T-helper 1 cell treated with Interleukin-12 subunit alpha and Interleukin-12 subunit beta and Interleukin-4 antibody, amounts not matched to agents 30 ng/mL and 1 ng/mL, for 36 hours (primary cell): Measurements from ENCODE around the gene PAMR1. TPM values are rescaled to one million over a fixed set of nuclear protein-coding genes. Genes with fewer than 3 reads are reported as not detected.

Experiments used
- intact Hi-C: fragments of 100-400 bp; cut with micrococcal nuclease; formaldehyde crosslinking; loops from one replicate; pipeline ENCODE4 v1.15.1; 2024
- total RNA-seq: library from RNA; stranded (reverse); gene quantifications from 2 replicates; pipeline ENCODE4 v1.2.3, GENCODE V29; 2022

The PAMR1 gene
- total RNA-seq, 1 donor from 2014 or later, result not detected

DNA sequence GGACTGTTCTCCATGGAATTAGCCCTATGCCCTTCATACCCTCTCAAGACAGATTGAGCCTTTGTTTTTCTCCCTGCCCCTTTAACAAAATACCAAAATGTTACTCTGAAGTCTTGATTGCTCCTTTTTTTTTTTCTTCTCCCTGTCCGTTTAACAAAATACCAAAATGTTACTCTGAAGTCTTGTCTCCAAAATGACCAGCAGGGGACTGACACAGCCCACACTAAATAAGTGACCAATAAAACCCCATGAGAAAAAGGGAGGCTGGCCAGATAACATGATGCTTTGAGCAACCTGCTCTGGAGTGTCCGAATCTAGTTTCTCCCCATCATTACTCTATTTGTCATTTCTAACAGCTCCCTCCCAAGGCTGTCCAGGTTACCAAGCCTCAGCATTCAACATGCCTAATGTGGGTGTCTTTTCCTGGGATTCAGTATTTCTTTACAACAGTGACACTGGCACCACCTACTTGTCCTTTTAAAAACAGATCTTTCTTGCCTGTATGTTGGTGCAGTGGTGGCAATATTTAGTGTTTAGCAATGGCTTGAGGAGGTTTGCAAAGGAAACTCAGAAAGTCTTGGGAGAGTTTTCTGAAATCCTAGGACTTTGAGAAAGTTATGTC lies 63.4 kb downstream of the PAMR1 start:
- intact Hi-C loops, result no loop called here

DNA sequence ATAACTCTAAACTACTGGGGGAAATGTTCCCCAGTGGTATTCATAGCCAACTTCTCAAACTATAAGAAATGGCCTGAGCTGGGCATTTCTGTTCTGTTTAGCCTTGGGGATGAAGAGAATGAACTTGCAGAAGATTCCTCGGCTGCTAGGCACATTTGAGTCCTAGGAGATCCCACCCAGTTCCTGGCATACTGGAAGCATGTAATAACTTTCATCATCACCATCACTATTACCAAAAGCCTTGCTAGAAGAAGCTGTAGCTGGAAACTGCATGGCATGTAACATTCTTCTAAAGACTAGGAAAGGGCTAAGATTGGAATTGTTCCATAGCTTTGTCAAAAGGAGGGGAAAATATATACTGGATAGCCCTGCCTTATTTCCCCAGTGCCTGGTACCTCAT lies 65.9 kb downstream of the PAMR1 start:
- intact Hi-C loops, result no loop called here

DNA sequence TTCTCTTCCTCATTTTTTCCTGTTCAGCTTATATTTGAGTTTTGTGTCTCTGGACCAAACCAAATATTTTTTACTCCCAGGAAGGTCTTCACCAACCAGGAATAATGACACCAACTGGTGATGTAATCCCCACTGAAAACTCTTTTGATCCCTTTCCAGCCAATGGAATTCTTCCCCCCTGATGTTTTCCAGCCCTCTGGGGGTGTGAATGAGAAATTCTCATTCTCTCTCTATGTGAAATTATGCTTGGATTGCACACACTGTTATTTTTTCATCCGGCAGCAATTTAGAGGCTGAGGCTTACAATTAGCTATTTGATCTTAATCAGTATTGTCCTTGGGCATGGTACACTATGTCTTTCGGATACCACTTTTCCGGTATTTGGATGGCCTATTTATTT lies 66.6 kb downstream of the PAMR1 start:
- intact Hi-C loops, result no loop called here

DNA sequence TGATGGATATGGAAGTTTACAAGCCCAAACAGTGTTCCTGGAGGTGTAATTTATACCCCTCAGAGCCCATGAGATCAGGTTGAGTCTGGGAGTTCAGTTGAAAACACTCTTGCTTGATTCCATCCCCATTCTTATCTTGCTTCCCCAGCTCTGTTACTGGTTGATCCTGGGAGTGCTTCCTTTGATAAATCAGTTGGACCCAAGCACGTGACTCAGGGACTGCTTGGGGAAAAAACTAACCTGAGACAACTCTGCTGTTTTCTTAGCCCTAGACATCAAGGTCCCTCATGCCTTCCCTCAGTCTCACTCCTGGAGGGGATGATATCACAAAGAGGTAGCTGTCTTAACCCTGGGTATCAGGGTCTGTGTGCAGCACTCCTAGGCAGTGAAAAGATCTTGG lies 71.1 kb downstream of the PAMR1 start:
- intact Hi-C loops, result no loop called here

DNA sequence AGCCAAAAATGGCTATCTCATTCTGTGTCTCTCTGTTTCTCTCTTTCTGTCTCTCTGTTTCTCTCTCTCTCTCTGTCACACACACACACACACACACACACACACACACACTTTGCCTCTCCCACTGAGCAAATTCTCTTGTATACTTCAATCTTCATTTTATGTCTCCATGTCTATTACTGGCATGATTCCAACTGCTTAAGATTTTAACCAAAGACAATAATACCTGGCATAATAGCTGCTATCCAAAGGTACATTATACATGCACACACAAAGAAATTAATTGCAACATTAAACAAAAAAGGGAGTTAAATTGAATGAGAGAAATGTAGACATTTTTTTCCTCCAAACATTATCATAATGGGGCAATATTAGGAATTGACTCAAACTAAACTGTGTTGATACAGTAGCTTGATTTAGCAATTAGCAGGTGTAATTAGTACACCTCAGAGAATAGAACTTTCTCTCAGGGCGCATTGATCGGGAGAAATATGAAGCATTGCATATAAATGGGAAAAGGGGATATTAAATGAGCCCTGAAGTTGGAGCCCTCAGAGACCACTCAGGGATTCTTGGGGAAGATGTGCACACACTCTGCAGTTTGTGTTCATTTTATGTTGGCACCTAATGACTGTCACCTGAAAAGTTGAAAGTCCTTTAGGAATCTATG lies 88.7 kb downstream of the PAMR1 start:
- intact Hi-C loops, result no loop called here

DNA sequence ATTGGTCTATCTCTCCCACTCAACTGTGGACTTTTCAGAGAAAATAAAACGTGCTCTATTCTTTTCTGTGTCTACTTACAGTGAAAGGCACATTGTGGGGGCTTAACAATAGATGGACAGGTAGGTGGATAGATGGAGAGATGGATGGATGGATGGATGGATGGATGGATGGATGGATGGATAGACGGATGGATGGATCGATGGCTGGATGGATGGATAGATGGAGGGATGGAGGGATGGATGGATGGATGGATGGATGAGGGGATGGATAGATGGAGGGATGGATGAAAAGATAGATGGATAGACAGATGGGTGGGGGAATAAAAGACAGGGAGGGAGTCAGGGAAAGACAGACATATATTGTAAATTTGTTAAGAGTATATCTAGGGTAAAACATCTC lies 91.8 kb downstream of the PAMR1 start:
- intact Hi-C loops, result no loop called here

DNA sequence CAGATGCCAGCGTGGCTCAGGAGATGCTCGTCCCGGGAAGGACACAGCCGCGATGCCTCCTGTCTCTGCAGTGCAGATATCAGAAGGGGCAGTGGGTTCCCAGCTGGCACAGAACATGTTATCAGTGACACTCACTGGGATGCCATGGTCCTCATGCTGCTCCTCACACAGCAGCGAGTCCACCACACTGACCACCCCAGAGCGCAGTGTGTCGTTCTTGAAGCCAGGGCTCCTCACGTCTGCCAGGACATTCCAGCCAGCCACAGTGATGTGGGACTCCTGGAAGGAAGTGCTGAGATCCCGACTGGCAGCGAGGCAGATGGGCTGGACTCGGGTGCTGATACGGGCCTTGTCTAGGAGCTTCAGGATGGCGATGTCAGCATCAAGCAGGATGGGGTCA lies 93.0 kb downstream of the PAMR1 start:
- intact Hi-C loops, result no loop called here

DNA sequence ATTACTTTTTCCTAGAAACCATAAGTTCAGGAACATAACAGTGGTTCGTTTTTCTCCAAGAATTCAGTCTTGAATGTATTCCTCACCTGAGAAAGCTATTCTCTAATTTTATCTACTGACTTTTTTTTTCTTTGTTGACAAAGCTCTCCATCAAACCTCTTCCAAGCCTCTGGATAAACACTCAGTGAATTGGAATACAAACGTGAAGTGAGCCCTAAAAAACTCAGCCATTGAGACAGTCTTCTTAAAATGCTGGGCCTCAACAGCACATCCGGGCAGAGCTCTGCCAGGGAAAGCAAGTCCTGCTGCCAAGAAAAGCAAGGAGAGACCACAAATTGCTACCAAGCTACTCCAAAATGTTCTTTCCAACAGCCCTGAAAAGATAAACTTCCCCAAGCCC lies 98.3 kb downstream of the PAMR1 start:
- intact Hi-C loops, result no loop called here

DNA sequence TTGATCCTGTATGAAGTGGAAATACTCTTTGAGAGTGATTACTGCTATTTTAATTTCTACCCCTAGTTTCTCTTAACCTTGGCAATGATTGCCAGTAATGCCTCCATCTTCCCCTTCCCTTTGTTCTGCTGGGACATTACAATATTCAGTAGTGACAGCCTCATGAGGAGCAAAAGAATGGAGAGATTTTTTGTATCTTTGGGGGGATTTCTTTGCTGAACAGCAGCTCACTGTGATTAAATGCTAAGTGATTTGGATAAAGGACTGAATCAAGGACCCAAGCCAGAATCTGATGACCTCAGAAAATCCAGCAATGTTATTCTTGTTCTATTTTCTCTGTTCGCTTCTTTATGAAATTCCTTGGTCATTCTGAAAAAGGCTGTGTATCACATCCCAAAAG lies 99.1 kb downstream of the PAMR1 start:
- intact Hi-C loops, result no loop called here

DNA sequence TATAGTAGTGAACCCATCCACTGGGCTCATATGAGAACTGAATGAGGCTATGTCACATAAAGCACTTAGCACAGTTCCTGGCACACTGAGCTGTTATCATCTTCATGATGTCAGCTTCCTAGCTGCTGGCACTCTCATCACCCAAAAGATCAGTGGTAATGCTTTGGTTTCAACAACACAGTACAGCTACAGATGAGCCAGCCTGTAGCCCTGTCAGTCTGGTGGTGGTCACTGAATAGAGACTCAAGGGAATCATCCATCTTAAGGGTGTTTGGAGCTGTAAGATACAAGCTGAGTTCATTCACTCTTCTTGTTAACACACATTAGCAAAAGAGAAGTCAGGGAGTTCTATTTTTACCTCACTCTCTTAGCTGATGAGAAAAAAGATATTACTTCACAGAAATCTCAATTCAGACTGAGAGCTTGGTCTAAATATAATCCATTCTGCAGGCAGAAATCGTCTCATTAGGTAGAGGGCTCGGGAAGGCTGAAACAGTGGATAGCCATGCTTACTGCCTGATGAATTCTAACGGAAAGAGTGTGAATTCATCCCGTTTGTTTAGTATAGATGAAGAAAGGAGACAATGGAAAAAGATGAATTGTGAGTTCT lies 99.7 kb downstream of the PAMR1 start:
- intact Hi-C loops, result no loop called here

DNA sequence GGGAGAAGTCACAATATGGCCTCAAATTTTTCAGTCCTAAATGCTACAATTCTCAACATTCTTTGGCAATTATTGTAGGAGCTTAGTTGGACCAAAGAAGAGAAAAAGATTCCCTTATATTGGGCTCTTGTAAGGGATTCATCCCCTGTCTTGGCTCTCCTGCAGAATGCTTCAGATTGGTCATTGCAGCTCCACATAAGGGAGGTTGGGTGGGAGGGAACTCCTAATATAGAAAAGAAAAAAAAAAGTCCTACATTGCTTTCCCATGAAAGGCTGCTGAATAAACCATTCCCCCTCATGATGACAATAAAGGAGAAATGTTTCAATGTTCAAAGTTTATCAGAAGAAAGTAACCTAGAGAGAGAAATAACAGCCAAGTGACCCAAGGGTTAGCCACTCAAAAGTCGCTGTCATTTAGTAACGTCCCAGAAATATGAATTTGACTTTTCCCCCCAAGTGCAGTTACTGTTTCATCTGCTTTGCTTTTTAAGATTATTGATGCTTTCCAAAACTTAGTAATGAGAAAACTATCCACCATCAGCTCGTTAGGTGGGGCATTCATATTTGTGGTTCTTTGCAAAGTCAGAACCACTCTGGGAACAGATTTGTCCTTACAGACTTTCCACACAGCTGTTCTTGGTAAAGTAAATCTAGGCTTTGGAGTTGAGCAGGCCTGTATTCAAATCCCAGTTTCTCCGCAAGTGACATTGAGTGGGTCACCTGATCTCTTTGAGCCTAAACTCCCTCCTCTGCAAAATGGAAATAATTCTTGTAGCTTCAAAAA lies 101.1 kb downstream of the PAMR1 start:
- intact Hi-C loops, result no loop called here

DNA sequence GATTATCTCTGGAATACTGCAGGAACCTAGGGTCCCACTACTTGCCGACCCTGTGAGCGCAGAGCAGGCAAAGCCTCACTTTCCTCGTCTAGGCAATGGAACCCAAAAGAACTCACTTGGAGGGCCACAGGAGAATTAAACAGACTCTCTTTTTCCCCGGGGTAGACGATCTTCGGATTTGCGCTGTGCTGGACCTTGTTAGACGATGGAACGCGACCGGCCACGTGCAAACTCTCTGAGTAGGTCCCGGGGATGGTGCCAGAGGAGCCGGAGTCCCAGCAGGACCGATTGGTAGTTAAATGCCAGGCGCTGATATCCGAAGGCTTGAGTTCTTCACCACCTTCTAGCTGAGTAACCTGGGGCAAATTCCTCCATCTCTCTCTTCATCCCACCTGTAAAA lies 105.0 kb downstream of the PAMR1 start:
- intact Hi-C loops, result no loop called here

DNA sequence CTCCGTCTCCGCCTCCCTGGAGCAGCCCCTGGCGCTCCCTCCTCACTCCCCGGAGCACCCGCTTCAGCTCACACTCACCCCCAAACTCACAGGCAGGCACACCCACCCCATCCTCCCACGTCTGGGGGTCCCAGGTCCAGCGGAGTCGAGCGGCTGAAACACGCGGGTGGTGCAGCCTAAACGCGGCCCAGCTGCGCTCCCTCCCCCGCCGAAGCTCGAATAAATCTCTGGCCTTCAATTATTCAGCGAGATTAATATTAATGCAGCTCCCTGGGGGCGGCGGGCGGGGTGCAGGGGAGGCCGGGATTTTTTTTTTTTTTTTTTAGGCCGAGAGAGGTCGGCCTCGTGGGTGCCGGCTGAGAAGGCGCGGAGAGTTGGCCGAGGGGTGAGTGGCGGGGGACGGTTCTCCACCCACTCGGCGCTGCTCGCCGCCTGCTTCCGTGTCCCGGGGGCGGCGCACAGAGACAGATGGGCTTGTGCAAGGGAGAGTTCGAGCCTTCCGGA lies 105.5 kb downstream of the PAMR1 start:
- intact Hi-C loops, result no loop called here

DNA sequence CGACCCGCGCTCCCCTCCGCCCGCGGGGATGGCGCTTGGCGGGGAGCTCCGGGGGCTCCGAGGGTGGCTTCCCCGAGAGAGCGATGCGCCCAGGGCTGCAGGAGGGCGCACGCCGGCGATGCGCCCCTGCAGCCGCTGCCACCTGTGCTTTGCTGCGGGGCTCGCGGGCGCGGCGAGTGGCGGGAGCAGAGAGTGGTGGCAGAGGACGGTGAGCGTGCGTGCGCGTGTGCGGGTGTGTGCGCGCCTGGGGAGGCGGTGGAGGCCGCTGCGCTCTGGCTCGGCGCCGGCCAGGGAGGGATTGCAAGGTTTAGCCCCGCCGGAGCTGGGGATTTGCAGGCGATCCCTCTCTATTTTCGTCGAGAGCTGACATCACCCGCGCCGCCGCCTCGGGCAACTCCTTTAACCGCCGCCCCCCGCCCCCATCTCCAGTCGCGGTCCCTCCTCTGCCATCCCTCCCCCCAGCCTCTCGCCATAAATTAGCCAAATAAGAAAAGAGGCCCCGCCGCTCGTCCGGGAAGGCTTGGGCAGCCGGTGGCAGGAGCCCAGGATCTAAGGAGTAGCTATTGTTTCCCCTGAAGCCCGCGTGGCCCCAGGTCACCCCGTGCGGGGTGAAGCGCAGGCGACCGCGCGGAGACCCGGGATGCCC lies 106.1 kb downstream of the PAMR1 start, which contains the start of gene SLC1A2:
Gene SLC1A2 (minus strand): TSS at position 375 of the 646 bp plus-strand sequence. CDS start 592 bp downstream, outside the sequence.
- intact Hi-C loops, result no loop called here

DNA sequence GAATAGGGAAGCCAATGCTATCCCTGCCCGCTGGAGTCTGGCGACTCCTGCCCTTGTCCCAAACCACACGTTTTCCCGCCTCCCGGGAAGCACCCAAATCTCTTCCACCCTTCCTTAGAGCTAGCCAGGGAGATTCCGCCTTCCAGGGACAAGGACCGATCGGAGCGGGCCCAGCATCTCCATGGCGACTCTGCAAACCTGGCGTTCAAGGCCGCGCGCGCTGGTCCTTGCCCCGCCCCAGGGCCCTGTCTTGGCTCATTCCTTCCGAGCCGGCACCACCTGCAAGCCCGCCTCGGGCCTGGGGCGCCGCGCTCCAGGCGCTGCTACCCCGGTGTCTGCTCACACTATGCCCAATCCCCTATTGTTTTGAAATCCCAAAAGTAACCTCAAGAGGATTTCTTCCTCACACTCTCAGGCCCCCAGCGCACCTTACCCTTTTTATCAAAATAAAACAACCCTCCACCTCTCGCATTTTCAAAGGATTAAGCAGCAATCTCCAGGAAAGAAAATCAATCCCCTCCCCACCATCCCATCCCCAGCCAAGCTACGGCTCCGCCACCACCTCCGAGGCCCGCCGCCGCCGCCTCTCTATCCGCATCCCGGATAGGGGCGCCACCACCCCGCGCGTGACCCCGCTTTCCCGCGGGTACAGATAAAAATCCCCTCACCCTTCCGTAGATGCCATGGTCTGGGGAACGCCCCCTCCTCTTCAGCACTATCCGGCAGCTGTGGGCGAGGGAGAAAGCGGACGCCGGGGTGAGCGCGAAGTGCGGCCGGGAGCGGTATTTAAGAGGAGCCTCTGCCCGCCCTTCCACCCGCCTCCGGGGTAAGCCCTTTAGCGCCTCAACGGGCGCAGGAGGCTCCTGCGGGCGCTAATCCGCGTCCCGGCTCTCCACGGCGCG lies 106.9 kb downstream of the PAMR1 start:
- intact Hi-C loops, result no loop called here

DNA sequence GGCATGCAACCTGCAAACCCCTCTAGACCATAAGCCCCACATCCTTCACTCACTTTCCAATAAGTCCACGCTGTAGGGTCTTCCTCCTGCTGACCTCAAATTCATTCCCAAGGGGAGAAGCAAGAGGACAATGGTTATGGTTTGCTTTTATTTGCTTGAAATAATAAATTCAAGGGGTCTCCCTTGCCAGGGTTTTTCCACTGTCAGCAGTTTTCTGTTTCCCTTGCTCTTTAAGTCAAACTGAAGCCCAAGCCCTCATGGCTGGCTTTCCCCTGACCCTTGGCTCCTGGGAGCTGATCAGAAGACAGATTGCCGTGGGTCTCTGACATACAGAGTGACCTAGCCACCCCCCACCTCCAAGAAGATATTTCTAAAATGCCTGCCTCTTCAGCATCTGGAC lies 109.9 kb downstream of the PAMR1 start:
- intact Hi-C loops, result no loop called here

DNA sequence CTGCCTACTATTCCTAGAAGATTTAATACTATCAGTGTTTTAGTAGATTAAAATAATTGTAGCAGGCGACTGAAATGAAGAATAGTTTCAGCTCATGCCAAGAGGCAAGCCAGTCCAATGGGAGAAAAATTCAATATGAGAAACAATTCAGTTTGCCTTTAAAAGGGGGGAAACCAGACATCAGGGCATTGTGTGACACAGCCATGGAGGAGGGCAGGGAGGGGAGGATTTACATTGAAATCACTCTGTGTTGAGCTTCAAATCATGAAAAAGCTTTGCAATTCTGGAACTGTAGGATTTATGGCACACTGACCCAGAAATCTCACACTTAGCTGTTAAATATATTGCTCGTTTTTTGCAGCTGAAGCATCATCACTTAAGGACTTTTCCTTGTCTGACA lies 110.6 kb downstream of the PAMR1 start:
- intact Hi-C loops, result loop anchor here (5.0 kb wide), 1 partner anchor 827 kb away; no protein-coding TSS in a partner anchor

DNA sequence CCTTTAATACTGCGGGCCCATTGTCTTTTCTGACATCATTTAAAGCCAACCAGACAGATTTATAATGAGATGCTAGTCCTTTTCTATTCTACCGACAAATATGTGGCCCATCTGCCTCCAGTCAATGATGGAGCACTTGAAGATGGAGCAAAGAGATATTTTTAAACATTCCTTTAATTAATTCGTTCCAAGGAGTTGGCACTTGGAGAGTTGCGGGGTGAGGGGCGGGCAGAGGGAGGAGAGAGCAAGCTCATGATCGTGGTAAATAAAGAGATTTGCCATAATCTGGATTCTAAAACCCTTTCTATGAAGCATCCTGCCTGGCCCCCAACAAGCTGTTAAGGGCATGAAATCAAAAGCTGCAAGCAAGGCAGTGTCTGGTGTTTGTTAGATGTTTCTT lies 111.1 kb downstream of the PAMR1 start:
- intact Hi-C loops, result loop anchor here (5.0 kb wide), 1 partner anchor 827 kb away; no protein-coding TSS in a partner anchor

DNA sequence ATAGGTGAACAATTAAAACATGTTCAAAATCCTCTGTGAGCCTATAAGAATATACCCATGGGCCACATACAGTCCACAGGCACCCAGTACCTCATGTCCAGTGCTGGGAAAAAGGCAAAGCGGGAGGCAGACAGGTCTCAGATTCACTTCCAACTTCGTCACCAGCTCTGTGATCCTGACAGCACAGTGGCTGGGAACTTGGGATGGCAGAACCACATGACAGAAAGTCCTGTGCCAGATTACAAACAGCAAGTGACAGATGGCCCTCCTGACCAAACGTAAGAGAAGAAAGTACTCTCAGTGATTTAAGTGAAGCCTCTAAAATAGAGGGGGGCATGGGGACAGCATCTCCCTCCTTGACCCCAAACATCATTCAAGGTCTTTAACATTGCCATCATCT lies 111.8 kb downstream of the PAMR1 start:
- intact Hi-C loops, result loop anchor here (5.0 kb wide), 1 partner anchor 826 kb away; no protein-coding TSS in a partner anchor

DNA sequence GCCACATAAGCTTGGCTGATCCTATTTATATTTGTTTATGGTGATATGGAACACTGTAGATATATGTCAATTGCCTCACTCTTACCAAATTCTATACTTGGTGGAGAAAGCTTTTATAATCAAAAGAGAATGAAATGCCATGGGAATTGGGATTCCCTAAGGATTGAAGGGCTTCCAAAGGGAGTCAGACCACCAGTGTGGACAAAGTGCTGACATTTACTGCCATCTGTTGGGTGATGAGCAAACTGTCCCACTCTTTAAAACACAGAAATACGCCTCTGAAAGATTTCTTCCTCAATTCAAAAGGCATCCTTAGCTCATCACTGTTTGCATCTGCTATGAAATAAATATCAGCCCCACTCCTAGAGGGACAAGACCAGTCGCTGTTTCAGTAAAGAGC lies 113.1 kb downstream of the PAMR1 start:
- intact Hi-C loops, result loop anchor here (5.0 kb wide), 1 partner anchor 825 kb away; no protein-coding TSS in a partner anchor
